OCI-LY7 (cell line): ENCODE measurements around the gene GOLPH3L. TPM values are rescaled to one million over a fixed set of nuclear protein-coding genes. Genes with fewer than 3 reads are reported as not detected.

Source experiments
- BruUV-seq: library from RNA; stranded (reverse); fragments of 400-500 nt; replicated peaks from 2 replicates; lab custom pipeline; 2021; lab: Mats Ljungman, UMichigan
- CTCF ChIA-PET: fragments of 300-600 bp; sonication (Branson Sonifier 250); formaldehyde crosslinking; loops from one replicate; lab custom pipeline; 2022; ENCODE audit warnings: antibody characterized with exemption; ENCODE audit not compliant: unreplicated experiment; lab: Charles Lee
- POLR2A ChIA-PET: fragments of 300-600 bp; sonication (Branson Sonifier 250); formaldehyde crosslinking; loops from one replicate; lab custom pipeline; 2022; ENCODE audit warnings: antibody characterized with exemption; lab: Charles Lee
- DNase-seq: peaks from one replicate; pipeline ENCODE4 v3.0.0-alpha.2; 2015; ENCODE audit warnings: low spot score
- H2AFZ ChIP-seq: fragments of 200-600 bp; sonication (generic), shearing (Covaris generic); 2 replicates; pipeline ENCODE4 v1.6.1; 2014; ENCODE audit warnings: mild to moderate bottlenecking, antibody characterized with exemption, low read length, moderate library complexity
- H3K27ac ChIP-seq: fragments of 200-600 bp; sonication (generic); 2 replicates; pipeline ENCODE4 v1.5.1; 2014; ENCODE audit warnings: mixed run types, low read depth, mild to moderate bottlenecking, moderate library complexity, low read length, inconsistent platforms; ENCODE audit not compliant: poor library complexity, severe bottlenecking
- H3K36me3 ChIP-seq: fragments of 200-600 bp; sonication (generic); 2 replicates; pipeline ENCODE4 v1.6.1; 2014; ENCODE audit warnings: mild to moderate bottlenecking, antibody characterized with exemption, low read length, moderate library complexity, mixed read lengths; ENCODE audit not compliant: insufficient read depth
- H3K4me1 ChIP-seq: fragments of 200-600 bp; sonication (generic); 2 replicates; pipeline ENCODE4 v1.5.1; 2014; ENCODE audit warnings: mild to moderate bottlenecking, low read length; ENCODE audit not compliant: insufficient read depth, poor library complexity, severe bottlenecking
- H3K4me2 ChIP-seq: fragments of 200-600 bp; sonication (generic); 2 replicates; pipeline ENCODE4 v1.6.1; 2014; ENCODE audit warnings: mild to moderate bottlenecking, low read length
- H3K4me3 ChIP-seq: fragments of 200-600 bp; sonication (generic); 2 replicates; pipeline ENCODE4 v1.5.1; 2014; ENCODE audit warnings: mild to moderate bottlenecking, low read depth, low read length; ENCODE audit not compliant: poor library complexity, severe bottlenecking
- H3K79me2 ChIP-seq: fragments of 200-600 bp; sonication (generic); 2 replicates; pipeline ENCODE4 v1.6.1; 2016; ENCODE audit warnings: low read depth, mild to moderate bottlenecking, low read length, moderate library complexity, mixed read lengths; ENCODE audit not compliant: insufficient read depth
- H3K9me2 ChIP-seq: fragments of 200-600 bp; sonication (generic); 2 replicates; pipeline ENCODE4 v1.6.1; 2016; ENCODE audit warnings: mild to moderate bottlenecking, low read length, mixed read lengths; ENCODE audit not compliant: insufficient read depth
- H3K9me3 ChIP-seq: fragments of 200-600 bp; sonication (generic); 2 replicates; pipeline ENCODE4 v1.6.1; 2014; ENCODE audit warnings: mild to moderate bottlenecking, mixed run types, low read length, mixed read lengths
- H4K20me1 ChIP-seq: fragments of 200-600 bp; sonication (generic); 2 replicates; pipeline ENCODE4 v1.6.1; 2014; ENCODE audit warnings: mild to moderate bottlenecking, antibody characterized with exemption, low read length, moderate library complexity, mixed read lengths; ENCODE audit not compliant: insufficient read depth
- CTCF ChIP-seq: fragments of 200-600 bp; sonication (generic); conservative IDR thresholded peaks from 2 replicates; pipeline ENCODE4 v1.5.1; 2014; ENCODE audit warnings: mild to moderate bottlenecking, antibody characterized with exemption, low read length, moderate library complexity, mixed read lengths
- EZH2phosphoT487 ChIP-seq: fragments of 200-600 bp; sonication (generic); IDR thresholded peaks from 2 replicates; pipeline ENCODE4 v1.6.1; 2018; ENCODE audit warnings: low read depth, borderline replicate concordance, mild to moderate bottlenecking, mixed run types, antibody characterized with exemption, low read length, moderate library complexity, mixed read lengths
- intact Hi-C: fragments of 100-400 bp; cut with micrococcal nuclease; formaldehyde crosslinking; loops from one replicate; pipeline ENCODE4 v1.10.0; 2022; ENCODE audit not compliant: unreplicated experiment
- total RNA-seq, 2 experiments: library from RNA; depleted of rRNA in 1 of 2; stranded (reverse); fragments of >200 nt in 1 of 2; shearing (Covaris generic) in 1 of 2; gene quantifications; 2 replicates each; pipeline ENCODE4 v1.2.3, GENCODE V29; 2014 to 2022

Gene GOLPH3L
- total RNA-seq, 2 experiments from 2014 or later: 6.2 to 29.0 TPM

- H3K4me2 ChIP-seq: no peak overlapping the region
- CTCF ChIA-PET: no interaction called here
- POLR2A ChIA-PET: no interaction called here
- H3K4me1 ChIP-seq: peaks cover 5% of the 10 kb centered on the region
- no peak for DNase-seq
- H3K79me2 ChIP-seq: peaks cover 4% of the 10 kb centered on the region; the same call in 1 of the 2 replicates
- TF ChIP-seq CTCF (no peak), EZH2phosphoT487 (no peak)
- H3K27ac ChIP-seq: no peak overlapping the region
- no peaks in the 10 kb centered on the region for H3K9me2 ChIP-seq
- no TSS peak for BruUV-seq
- intact Hi-C loops: no loop called here
- no peaks in the 10 kb centered on the region for H4K20me1 ChIP-seq
- peaks cover 25% of the 10 kb centered on the region for H3K36me3 ChIP-seq
- H3K9me3 ChIP-seq: no peaks in the 10 kb centered on the region
- H3K4me3 ChIP-seq: no peak overlapping the region
- H2AFZ ChIP-seq: no peak overlapping the region
Observed at GRCh38 chr1:150678988-150679387, 18.0 kb downstream of the GOLPH3L start.

- no peak for DNase-seq
- Histone ChIP-seq H3K79me2 (no peaks in the 10 kb centered on the region; the same call in 1 of the 2 replicates), H3K4me3 (no peak overlapping the region), H3K9me3 (no peaks in the 10 kb centered on the region), H3K36me3 (peaks cover 18% of the 10 kb centered on the region), H2AFZ (no peak overlapping the region), H3K4me2 (no peak overlapping the region), H3K4me1 (no peaks in the 10 kb centered on the region), H3K27ac (no peak overlapping the region), H3K9me2 (no peaks in the 10 kb centered on the region), H4K20me1 (no peaks in the 10 kb centered on the region)
- intact Hi-C loops: no loop called here
- TF ChIP-seq EZH2phosphoT487: no peak
- no peak for TF ChIP-seq CTCF
- ChIA-PET POLR2A (interaction anchor here (0.7 to 1.4 kb wide), 3 partner anchors 16 to 95 kb away, joined by 3 to 4 read pairs (median 3); partner anchors contain the start of gene GOLPH3L), CTCF (no interaction called here)
- BruUV-seq: no TSS peak
Observed at GRCh38 chr1:150674881-150675280, 22.1 kb downstream of the GOLPH3L start.

GRCh38 chr1:150663321-150663720, 33.6 kb downstream of the GOLPH3L start:
- peaks cover 34% of the 10 kb centered on the region for H3K36me3 ChIP-seq
- BruUV-seq: no TSS peak
- POLR2A ChIA-PET: interaction anchor here (0.8 to 1.0 kb wide), 2 partner anchors 10 to 17 kb away, joined by 3 to 4 read pairs; no protein-coding TSS in a partner anchor

More at GRCh38 chr1:150663321-150663720, 33.6 kb downstream of the GOLPH3L start:
- Histone ChIP-seq H2AFZ (no peak overlapping the region), H3K4me3 (no peak overlapping the region), H4K20me1 (no peaks in the 10 kb centered on the region), H3K79me2 (no peaks in the 10 kb centered on the region), H3K9me2 (no peaks in the 10 kb centered on the region), H3K4me2 (no peak overlapping the region), H3K4me1 (no peaks in the 10 kb centered on the region), H3K9me3 (no peaks in the 10 kb centered on the region), H3K27ac (no peak overlapping the region)
- no peak for TF ChIP-seq EZH2phosphoT487
- no peak for TF ChIP-seq CTCF
- no peak for DNase-seq
- CTCF ChIA-PET: no interaction called here
- intact Hi-C loops: no loop called here
